RKO (cell line): ENCODE data around the gene BACE2.
A peak's percentile ranks its signal among the peaks of the same experiment; 100 is the strongest.
"Not testable (repeated sequence)": the region's sequence is repeated elsewhere in the genome, so short reads cannot be mapped to it uniquely, and the experiment has no call there.

Experiments
- DNase-seq: peaks from one replicate; pipeline ENCODE4 v3.0.0-alpha.2; 2016; ENCODE audit warnings: low spot score

The BACE2 gene

DNA sequence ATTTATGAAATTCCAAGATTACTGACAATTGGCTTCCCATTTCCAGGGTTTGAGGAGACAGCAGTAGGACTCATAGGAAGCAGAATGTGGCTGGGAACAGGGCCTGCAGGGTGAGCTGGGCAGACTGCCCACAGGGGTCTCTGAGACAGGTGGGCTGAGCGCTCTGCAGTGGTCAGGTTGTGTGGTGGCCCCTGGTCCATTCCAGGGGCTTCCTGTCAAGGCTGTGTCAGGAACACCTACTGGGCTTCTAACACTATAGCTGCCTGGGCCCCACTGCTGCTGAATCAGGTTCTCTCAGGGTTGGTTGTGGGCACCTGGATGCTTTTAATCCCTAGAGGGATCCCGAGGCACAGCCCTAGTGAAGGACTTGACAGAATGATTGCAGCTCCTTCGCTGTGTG, 72.1 kb downstream of the BACE2 start:
- DNase-seq = no peak

DNA sequence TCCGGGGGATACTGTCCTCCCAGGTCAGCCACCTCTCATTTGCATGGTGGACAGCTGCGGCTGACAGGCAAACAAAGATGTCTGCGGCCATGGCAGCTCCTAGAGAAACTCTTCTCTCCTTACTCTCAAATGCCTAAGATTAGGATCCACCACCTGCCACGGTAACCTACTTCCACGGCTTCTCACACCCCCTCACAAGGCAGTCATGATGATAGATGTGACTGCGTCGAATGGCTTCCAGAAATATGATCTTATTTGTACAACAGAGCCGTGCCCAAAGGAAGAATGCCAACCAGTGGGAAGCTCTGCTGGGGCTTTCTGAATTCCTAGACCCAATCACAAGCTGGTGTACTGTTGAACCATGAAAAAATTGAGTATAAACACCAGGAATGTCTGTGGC, 73.4 kb downstream of the BACE2 start:
- no peak for DNase-seq

GRCh38 chr21:41242238-41242829, 74.4 kb downstream of the BACE2 start:
- no peak for DNase-seq

DNA sequence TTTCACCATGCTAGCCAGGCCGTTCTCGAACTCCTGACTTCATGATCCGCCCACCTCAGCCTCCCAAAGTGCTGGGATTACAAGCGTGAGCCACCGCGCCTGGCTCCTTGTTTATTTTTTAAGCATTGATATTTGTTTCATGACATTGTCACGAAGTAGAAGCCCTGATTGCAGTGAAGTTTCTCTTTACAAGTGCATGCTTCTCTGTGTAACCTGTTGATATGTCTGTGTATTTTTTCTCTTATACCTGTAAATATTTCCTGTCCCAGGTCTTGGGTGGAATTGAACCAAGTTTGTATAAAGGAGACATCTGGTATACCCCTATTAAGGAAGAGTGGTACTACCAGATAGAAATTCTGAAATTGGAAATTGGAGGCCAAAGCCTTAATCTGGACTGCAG, 75.1 kb downstream of the BACE2 start:
- no peak for DNase-seq

DNA sequence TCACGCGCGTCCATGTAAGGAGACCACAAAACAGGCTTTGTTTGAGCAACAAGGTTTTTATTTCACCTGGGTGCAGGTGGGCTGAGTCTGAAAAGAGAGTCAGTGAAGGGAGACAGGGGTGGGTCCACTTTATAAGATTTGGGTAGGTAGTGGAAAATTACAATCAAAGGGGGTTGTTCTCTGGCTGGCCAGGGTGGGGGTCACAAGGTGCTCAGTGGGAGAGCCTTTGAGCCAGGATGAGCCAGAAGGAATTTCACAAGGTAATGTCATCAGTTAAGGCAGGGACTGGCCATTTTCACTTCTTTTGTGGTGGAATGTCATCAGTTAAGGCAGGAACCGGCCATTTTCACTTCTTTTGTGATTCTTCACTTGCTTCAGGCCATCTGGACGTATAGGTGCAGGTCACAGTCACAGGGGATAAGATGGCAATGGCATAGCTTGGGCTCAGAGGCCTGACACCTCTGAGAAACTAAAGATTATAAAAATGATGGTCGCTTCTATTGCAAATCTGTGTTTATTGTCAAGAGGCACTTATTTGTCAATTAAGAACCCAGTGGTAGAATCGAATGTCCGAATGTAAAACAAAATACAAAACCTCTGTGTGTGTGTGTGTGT, 76.4 kb downstream of the BACE2 start:
- not testable (repeated sequence) for DNase-seq

DNA sequence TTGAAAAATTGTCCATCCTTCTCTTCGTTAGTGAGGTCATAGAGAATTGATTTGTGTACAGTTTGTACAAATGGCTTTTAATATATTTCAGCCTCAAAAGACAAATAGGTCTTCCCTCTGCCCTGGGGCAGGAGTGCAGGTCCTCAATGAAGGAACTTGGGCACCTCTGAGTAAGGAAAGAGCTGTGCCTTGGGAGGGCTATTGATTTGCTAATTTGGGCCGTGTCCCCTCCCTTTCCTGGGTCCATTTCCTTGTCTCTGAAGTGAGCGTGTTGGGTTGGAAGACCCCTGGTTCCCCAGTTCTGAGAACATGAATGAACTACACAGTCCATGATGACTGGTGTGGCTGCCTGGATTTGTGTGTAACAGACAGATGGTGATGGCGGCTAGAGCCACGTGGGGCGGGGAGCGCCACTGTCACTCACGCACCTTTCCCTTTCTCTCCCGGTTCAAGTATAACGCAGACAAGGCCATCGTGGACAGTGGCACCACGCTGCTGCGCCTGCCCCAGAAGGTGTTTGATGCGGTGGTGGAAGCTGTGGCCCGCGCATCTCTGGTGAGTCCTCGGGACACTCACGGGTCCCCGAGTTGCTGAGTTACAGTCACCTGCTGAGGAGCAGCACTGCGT, 77.7 kb downstream of the BACE2 start:
- no peak for DNase-seq

DNA sequence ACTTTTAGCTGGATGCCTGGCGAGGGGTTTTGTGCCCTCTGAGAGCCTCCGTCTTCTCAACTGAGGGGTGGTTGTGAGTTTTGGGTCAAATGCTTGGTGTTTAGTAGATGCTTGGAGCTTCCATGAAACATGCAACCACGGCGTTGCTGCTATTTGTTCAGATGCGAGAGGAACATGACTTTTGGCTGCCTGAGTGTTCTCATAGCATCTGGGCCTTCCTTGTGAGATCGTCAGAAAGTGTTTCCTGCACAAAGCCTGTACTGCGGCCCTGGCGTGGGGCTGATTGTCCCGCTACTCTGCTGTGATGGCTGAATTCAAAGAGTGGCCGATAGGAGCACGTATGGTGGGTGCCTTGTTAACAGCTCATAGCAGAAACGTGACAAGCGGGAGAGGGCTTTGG, 78.8 kb downstream of the BACE2 start:
- no peak for DNase-seq

- no peak for DNase-seq
Observed at GRCh38 chr21:41247561-41248545, 79.9 kb downstream of the BACE2 start.

GRCh38 chr21:41249476-41249875, 81.5 kb downstream of the BACE2 start:
- DNase-seq = no peak

DNA sequence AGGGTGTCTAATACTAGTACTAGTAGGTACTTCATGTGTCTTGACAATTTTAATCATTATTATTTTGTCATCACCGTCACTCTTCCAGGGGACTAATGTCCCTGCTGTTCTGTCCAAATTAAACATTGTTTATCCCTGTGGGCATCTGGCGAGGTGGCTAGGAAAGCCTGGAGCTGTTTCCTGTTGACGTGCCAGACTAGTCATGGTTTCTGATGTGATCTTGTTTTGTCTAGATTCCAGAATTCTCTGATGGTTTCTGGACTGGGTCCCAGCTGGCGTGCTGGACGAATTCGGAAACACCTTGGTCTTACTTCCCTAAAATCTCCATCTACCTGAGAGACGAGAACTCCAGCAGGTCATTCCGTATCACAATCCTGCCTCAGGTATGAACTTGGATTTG, 82.6 kb downstream of the BACE2 start:
- no peak for DNase-seq

GRCh38 chr21:41251961-41252642, 84.1 kb downstream of the BACE2 start:
- DNase-seq = no peak

- peak; percentile 53 for DNase-seq
Observed at GRCh38 chr21:41254090-41254700, 86.2 kb downstream of the BACE2 start.

DNA sequence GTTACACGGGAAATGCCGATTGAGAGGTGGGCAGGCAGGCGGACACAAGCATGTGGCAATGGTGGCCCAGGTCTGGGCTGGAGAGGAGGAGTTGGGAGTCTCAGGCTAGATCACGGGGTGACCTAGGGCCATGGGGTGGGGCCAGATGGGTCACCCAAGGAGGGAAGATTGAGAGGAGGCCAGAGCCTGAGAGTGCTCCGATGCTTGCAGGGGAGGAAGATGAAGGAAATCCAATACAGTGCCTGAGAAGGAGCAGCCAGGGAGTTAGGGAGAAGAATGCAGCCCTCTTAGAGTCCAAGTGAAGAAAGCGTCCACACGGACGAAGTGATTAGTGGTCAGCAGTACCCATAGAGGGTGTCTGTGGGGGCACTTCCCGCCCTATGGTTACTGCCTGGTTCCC, 87.2 kb downstream of the BACE2 start:
- DNase-seq = no peak

GRCh38 chr21:41256231-41256630, 88.3 kb downstream of the BACE2 start:
- DNase-seq = not testable (repeated sequence)

- DNase-seq = no peak
Observed at GRCh38 chr21:41256771-41257702, 89.1 kb downstream of the BACE2 start.

- DNase-seq = peak; percentile 5
Observed at GRCh38 chr21:41258617-41259016, 90.7 kb downstream of the BACE2 start.

GRCh38 chr21:41260428-41260827, 92.5 kb downstream of the BACE2 start:
- DNase-seq = no peak

DNA sequence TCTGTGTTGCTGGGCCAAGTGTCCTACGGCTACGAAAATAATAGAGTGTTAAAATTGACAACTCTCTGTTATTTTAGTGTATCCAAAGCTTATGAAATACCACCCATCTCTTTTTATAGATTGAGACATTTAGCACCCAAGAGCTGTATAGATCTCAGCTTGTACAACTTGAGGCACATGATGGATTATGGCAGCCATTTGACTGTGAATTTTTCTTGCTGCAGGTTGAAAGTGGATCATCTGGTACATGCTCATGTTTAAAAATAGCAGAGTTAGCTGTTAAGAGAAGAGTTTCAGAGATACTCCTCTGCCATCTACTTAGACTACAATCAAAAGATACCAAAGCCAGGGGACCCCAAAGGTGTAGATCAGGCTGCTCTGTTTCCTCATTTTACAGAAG, 99.4 kb downstream of the BACE2 start:
- no peak for DNase-seq

GRCh38 chr21:41269535-41269934, 101.6 kb downstream of the BACE2 start:
- DNase-seq = no peak

- no peak for DNase-seq
Observed at GRCh38 chr21:41277196-41277595, 109.2 kb downstream of the BACE2 start.
